ENCODE measurements around the gene RABEP2. TPM values are rescaled to one million over a fixed set of nuclear protein-coding genes. Genes with fewer than 3 reads are reported as not detected.

Gene RABEP2
- total RNA-seq, 1 experiment from 2014 or later: 10.3 TPM

- in situ Hi-C loops (cut with HindIII; ENCODE audit: low pct_unique_long_range_greater_than_20kb, low sequenced_read_pairs): no loop called here
- no peak for DNase-seq (ENCODE audit: low read depth, low spot score)
These were observed 10.9 kb downstream of the RABEP2 start for GRCh38 chr16:28913946-28914724.

DNA sequence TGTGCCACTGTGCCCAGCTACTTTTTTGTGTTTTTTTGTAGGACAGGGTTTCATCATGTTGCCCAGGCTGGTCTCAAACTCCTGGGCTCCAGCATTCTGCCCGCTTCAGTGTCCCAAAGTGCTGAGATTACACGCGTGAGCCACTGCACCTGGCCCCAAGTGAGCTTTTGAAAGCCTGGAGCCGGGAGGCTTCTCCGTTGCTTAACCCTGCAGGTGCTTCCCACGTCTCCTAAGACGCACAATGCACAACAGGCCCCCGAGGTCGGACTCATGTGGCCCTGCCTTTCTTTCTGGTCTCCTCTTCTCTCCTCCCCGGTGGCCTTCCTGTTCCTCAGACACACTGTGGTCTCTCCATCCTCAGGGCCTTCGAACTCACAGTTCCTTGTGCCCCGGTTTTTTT lies 12.5 kb downstream of the RABEP2 start:
- in situ Hi-C loops (cut with HindIII; ENCODE audit: low pct_unique_long_range_greater_than_20kb, low sequenced_read_pairs): no loop called here
- DNase-seq (ENCODE audit: low read depth, low spot score): no peak

DNA sequence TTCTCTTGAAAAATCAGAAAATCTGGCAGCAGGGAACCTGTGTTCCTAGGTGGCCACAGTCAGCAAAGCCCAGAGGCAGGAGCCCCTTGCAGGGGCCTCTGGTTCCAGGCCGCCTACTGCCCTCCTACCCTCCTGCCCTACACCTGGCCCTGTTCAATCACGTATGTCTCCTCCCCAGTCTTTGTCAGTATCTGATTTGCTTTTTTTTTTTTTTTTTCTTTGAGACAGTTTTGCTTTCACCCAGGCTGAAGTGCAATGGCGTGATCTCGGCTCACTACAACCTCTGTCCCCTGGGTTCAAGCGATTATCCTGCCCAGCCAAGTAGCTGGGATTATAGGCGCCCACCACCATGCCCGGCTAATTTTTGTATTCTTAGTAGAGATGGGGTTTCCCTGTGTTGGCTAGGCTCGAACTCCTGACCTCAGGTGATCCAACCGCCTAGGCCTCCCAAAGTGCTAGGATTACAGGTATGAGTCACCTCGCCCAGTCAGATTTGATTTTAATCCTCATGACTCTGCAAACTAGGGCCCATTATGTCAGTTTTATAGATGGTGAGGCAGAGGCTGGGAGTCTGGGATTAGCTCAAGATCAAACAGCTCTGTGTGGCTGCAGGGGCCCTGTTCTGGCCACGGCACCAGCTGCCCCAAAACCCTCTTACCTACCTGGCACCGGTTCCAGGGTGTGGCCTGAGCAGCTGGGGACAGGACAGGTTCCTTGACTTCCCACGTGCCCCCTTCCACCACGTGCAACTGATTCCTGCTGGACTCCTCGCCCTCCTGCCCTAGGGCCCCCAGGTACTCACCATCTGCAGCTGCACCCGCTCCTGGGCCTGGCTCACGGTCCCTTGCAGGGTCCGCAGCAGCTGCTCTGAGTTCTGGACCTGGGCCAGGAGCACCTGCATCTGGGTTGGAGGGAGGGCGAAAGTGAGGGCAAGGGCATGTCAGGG lies 14.7 kb downstream of the RABEP2 start:
- no peak for DNase-seq (ENCODE audit: low read depth, low spot score)
- in situ Hi-C loops (cut with HindIII; ENCODE audit: low pct_unique_long_range_greater_than_20kb, low sequenced_read_pairs): no loop called here

GRCh38 chr16:28905800-28906372 lies 19.2 kb downstream of the RABEP2 start:
- in situ Hi-C loops (cut with HindIII; ENCODE audit: low pct_unique_long_range_greater_than_20kb, low sequenced_read_pairs): no loop called here
- DNase-seq (ENCODE audit: low read depth, low spot score): no peak

DNA sequence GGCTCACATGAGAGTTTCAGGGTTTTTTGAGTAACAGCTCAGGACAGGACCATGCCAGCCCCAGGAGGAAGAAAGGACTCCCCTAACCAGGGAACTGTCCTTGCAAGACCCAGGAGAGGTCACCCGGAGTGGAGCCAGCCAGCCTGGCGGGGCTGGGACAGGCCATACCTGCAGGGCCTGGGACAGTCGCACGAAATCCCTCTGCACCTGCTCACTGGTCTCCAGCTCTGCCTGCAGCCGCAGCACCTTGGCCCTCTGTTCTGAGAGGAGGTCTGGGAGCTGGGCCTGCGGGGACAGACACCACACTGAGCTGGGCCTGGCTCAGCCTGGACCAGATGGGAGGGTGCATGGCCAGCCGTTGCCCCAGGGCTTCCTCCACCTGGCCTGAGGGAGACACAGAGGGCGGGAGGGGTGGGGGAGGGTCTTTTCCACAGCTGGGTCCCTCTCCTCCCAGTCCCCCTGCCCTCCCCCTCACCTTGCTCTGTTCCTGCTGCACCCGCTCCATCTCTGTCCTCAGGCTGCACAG lies 19.7 kb downstream of the RABEP2 start:
- in situ Hi-C loops (cut with HindIII; ENCODE audit: low pct_unique_long_range_greater_than_20kb, low sequenced_read_pairs): no loop called here
- no peak for DNase-seq (ENCODE audit: low read depth, low spot score)

GRCh38 chr16:28904828-28905227 lies 20.2 kb downstream of the RABEP2 start:
- DNase-seq (ENCODE audit: low read depth, low spot score): no peak
- in situ Hi-C loops (cut with HindIII; ENCODE audit: low pct_unique_long_range_greater_than_20kb, low sequenced_read_pairs): no loop called here

DNA sequence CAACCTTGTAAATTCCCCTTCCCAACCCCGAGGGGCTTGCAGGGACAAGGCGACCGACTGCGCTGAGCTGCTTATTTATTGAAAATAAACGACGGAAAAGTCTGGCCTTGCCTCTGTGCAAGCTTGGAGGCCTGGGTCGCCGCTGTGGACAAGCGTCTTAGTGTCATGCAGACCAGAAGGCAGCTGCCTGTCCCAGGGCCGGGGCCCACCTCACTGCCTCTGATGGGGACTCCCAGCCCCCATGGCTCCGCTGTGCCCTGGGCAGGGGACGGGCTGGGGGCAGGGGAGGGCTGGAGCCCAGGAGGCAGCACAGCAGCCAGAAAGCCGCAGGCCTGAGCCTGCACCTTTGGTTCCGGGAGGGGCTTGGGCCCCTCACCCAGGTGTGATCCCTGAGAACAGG lies 20.7 kb downstream of the RABEP2 start:
- in situ Hi-C loops (cut with HindIII; ENCODE audit: low pct_unique_long_range_greater_than_20kb, low sequenced_read_pairs): no loop called here
- DNase-seq (ENCODE audit: low read depth, low spot score): no peak

- in situ Hi-C loops (cut with HindIII; ENCODE audit: low pct_unique_long_range_greater_than_20kb, low sequenced_read_pairs): no loop called here
- DNase-seq (ENCODE audit: low read depth, low spot score): no peak
These were observed 21.5 kb downstream of the RABEP2 start for GRCh38 chr16:28903344-28904042.

DNA sequence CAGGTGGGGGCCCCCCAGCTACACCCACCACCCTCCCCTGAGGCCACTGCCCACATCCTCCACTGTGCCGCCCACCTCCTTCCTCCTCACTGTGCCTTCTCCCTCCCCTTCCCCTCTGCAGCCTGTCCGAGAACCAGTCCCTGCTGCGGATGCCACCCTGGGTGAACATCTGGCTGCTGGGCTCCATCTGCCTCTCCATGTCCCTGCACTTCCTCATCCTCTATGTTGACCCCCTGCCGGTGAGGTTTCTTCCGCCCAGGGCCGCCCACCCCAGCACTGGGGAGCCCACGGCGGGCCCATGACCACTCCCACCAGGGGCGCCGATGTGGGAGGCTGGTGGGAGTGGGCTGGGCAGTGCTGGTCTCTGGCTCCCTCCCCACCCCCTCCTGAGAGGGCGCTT lies 22.1 kb downstream of the RABEP2 start:
- no peak for DNase-seq (ENCODE audit: low read depth, low spot score)
- in situ Hi-C loops (cut with HindIII; ENCODE audit: low pct_unique_long_range_greater_than_20kb, low sequenced_read_pairs): no loop called here

GRCh38 chr16:28901862-28902261 lies 23.2 kb downstream of the RABEP2 start:
- DNase-seq (ENCODE audit: low read depth, low spot score): no peak
- in situ Hi-C loops (cut with HindIII; ENCODE audit: low pct_unique_long_range_greater_than_20kb, low sequenced_read_pairs): no loop called here

DNA sequence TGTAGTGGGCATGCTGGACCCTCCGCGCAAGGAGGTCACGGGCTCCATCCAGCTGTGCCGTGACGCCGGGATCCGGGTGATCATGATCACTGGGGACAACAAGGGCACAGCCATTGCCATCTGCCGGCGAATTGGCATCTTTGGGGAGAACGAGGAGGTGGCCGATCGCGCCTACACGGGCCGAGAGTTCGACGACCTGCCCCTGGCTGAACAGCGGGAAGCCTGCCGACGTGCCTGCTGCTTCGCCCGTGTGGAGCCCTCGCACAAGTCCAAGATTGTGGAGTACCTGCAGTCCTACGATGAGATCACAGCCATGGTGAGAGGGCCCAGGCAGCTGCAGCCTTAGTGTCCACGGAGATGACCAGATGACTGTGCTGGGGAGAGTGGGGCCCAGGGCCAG lies 24.4 kb downstream of the RABEP2 start:
- in situ Hi-C loops (cut with HindIII; ENCODE audit: low pct_unique_long_range_greater_than_20kb, low sequenced_read_pairs): no loop called here
- DNase-seq (ENCODE audit: low read depth, low spot score): no peak

DNA sequence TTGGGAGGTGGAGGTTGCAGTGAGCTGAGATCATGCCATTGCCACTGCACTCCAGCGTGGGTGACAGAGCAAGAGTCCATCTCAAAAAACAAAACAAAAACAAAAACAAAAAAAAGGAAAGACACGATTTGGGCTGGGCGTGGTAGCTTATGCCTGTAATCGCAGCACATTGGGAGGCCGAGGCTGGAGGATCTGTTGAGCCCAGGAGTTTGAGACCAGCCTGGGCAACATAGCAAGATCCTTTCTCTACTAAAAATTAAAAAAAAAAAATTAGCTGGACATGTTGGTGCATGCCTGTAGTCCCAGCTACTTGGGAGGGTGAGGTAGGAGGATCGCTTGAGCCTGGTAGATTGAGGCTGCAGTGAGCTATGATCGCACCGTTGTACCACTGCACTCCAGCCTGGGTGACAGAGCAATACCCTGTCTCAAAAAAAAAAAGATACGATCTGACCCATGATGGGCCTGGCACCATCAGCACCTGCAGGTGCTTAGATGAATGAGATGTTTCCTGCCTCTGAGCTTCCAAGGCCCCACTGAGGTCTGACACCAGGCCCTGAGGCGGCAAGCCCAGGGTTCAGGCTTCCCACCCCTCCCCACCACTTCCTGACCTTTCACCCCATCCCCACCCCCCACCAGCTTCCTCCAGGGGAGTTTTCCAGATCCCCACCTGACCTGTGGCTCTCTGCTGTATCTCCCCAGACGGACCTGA lies 25.0 kb downstream of the RABEP2 start:
- in situ Hi-C loops (cut with HindIII; ENCODE audit: low pct_unique_long_range_greater_than_20kb, low sequenced_read_pairs): no loop called here
- DNase-seq (ENCODE audit: low read depth, low spot score): no peak

DNA sequence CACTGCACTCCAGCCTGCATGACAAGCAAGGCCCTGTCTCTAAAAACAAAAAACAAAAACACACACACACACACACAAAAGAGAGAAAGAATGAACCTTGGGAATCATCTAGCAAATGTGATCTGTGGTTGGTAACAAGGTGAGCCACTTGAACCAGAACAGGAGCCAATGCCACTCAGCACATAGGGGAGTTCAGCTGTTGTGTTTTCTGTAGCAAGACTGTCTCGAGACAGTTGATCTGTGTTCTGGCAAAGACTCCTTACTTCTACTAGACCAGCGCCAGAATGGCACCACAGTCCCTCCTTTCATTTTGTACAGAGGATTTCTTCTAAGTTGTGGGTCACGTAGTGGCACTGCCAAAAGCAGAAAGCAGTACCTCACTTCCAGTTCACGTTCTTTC lies 26.1 kb downstream of the RABEP2 start:
- in situ Hi-C loops (cut with HindIII; ENCODE audit: low pct_unique_long_range_greater_than_20kb, low sequenced_read_pairs): no loop called here
- DNase-seq (ENCODE audit: low read depth, low spot score): no peak

DNA sequence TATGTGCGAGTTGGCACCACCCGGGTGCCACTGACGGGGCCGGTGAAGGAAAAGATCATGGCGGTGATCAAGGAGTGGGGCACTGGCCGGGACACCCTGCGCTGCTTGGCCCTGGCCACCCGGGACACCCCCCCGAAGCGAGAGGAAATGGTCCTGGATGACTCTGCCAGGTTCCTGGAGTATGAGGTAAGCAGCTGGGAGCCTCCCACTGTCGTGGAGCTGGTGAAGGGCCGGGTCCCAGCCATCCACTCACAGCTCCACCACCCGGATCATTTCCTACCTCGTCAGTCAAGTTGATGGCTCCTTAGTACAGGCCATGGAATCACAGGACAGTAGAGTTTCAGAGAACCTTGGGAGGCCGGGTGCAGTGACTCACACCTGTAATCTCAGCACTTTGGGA lies 26.8 kb downstream of the RABEP2 start:
- in situ Hi-C loops (cut with HindIII; ENCODE audit: low pct_unique_long_range_greater_than_20kb, low sequenced_read_pairs): no loop called here
- DNase-seq (ENCODE audit: low read depth, low spot score): no peak

- DNase-seq (ENCODE audit: low read depth, low spot score): no peak
- in situ Hi-C loops (cut with HindIII; ENCODE audit: low pct_unique_long_range_greater_than_20kb, low sequenced_read_pairs): no loop called here
These were observed 27.2 kb downstream of the RABEP2 start for GRCh38 chr16:28897826-28898225.

DNA sequence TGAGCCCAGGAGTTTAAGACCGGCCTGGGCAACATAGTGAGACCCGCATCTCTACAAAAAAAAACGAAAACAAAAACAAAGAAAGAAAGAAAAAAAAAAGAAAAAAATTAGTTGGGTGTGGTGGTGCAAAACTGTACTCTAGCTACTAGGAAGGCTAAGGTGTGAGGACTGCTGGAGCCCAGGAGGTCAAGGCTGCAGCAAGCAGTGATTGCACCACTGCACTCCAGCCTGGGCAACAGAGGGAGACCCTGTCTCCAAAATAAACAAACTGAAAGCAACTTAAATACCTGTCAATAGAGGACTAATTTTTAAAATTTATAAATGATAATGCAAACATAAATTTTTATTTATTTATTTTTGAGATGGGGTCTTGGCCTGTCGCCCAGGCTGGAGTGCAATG lies 29.4 kb downstream of the RABEP2 start:
- DNase-seq (ENCODE audit: low read depth, low spot score): no peak
- in situ Hi-C loops (cut with HindIII; ENCODE audit: low pct_unique_long_range_greater_than_20kb, low sequenced_read_pairs): no loop called here

DNA sequence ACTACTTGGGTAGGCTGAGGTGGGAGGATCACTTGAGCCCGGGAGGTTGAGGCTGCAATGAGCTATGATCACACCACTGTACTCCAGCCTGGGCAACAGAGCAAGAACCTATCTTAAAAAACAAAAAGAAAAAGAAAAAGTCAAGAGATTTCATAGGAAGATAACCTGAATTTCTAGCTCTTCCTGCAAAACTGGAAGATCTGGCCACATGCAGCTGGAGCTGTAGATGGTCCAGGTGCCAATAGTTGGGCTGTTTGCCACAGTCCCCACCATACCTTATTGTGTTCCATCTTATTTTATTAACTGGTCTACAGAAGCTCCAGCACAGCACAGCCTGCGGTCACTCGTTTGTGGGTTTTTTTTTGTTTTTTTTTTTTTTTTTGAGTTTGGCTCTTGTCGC lies 31.7 kb downstream of the RABEP2 start:
- no peak for DNase-seq (ENCODE audit: low read depth, low spot score)
- in situ Hi-C loops (cut with HindIII; ENCODE audit: low pct_unique_long_range_greater_than_20kb, low sequenced_read_pairs): no loop called here
